Measurements from ENCODE around the gene IGF2R. TPM values are rescaled to one million over a fixed set of nuclear protein-coding genes. Genes with fewer than 3 reads are reported as not detected.

IGF2R gene
- polyA plus RNA-seq, 1 donor (not counting 4 experiments of a cell fraction or from before 2014, with no cell fraction given) = 40.9 TPM

DNA sequence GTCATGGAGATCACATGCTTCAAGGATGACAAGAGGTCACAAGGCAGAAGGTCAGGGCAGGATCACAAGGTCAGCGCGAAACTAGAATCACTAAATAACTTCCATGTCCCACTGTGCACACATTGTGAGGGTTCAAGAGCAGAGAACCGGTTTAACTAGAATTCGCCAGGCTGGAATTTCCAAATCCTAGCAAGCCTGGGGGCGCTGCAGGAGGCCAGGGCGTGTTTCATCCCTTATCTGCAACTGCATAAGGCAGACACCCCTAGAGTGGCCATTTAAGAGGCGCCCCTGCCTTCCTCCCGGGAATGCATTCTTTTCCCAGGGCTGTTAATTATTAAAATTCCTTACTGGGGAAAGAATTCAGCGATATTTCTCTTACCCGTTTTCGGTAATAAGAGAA, 112.5 kb downstream of the IGF2R start:
- no peaks in the 10 kb centered on the region for H4K20me1 ChIP-seq (ENCODE audit: control insufficient read depth, extremely low read depth, insufficient read depth, low read length)
- no peaks in the 10 kb centered on the region for H3K79me2 ChIP-seq (ENCODE audit: control insufficient read depth, insufficient read depth, low read length)
- no peak overlapping the region for H3K9ac ChIP-seq (ENCODE audit: control insufficient read depth, extremely low read depth, insufficient read depth, low read length)
- DNase-seq (ENCODE audit: low read depth, low spot score) (no peak), FAIRE-seq (no peak)
- H3K27me3 ChIP-seq (ENCODE audit: control insufficient read depth, extremely low read depth, insufficient read depth, low read length) = no peaks in the 10 kb centered on the region
- peaks cover 49 to 55% of the 10 kb centered on the region in 2 experiments for H3K36me3 ChIP-seq (ENCODE audit: control insufficient read depth in 2 of 2, extremely low read depth in 1 of 2, insufficient read depth in 2 of 2, low read length in 2 of 2)
- H3K9me1 ChIP-seq (ENCODE audit: control insufficient read depth, extremely low read depth, insufficient read depth, low read length) = no peaks in the 10 kb centered on the region
- no peak for TF ChIP-seq EZH2 (IDR thresholded peaks at IDR 0.05; ENCODE audit: low read length)
- TF ChIP-seq, protein P1, sequence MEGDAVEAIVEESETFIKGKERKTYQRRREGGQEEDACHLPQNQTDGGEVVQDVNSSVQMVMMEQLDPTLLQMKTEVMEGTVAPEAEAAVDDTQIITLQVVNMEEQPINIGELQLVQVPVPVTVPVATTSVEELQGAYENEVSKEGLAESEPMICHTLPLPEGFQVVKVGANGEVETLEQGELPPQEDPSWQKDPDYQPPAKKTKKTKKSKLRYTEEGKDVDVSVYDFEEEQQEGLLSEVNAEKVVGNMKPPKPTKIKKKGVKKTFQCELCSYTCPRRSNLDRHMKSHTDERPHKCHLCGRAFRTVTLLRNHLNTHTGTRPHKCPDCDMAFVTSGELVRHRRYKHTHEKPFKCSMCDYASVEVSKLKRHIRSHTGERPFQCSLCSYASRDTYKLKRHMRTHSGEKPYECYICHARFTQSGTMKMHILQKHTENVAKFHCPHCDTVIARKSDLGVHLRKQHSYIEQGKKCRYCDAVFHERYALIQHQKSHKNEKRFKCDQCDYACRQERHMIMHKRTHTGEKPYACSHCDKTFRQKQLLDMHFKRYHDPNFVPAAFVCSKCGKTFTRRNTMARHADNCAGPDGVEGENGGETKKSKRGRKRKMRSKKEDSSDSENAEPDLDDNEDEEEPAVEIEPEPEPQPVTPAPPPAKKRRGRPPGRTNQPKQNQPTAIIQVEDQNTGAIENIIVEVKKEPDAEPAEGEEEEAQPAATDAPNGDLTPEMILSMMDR (optimal IDR thresholded peaks at IDR 0.05 in 1 of 3, IDR thresholded peaks at IDR 0.05 in 1 of 3, conservative IDR thresholded peaks at IDR 0.05 in 1 of 3; ENCODE audit: extremely low read depth in 1 of 3, insufficient read depth in 2 of 3, low read length in 3 of 3) = no peak
- no peaks in the 10 kb centered on the region for H3K4me1 ChIP-seq (ENCODE audit: control insufficient read depth, extremely low read depth, insufficient read depth, low read length)
- no peaks in the 10 kb centered on the region for H3K9me3 ChIP-seq (ENCODE audit: control insufficient read depth, low read depth, low read length)
- dilution Hi-C loops (cut with MboI; ENCODE audit: extremely low pct_ligation_motif_present, low sequenced_read_pairs) = no loop called here
- no peak overlapping the region for H3K27ac ChIP-seq (ENCODE audit: control insufficient read depth, insufficient read depth, low read length)
- H2AFZ ChIP-seq (ENCODE audit: control insufficient read depth, low read length) = no peak overlapping the region
- H3K4me2 ChIP-seq (ENCODE audit: control insufficient read depth, extremely low read depth, insufficient read depth, low read depth, low read length) = no peak overlapping the region
- H3K4me3 ChIP-seq (ENCODE audit: control insufficient read depth in 2 of 3, extremely low read depth in 1 of 3, insufficient read depth in 2 of 3, low read depth in 1 of 3, low read length in 3 of 3) = no peak overlapping the region

DNA sequence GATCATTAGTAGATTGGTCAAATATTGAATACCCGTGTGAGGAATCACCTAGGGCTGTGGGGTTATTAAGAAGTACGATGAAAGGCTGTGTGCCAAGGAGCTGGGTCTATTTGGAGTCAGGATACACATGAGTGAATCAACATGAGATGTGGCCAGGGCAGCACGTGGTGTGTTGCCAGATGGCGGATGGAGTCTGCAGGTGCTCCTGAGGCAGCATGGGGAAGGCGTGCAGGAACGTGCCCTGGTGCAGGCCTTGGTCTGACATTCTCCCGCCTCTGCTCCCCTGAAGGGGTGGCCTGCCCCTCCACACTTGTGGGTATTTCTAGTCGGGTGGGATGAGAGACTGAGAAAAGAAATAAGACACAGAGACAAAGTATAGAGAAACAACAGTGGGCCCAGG, 113.7 kb downstream of the IGF2R start:
- H3K4me3 ChIP-seq (ENCODE audit: control insufficient read depth in 2 of 3, extremely low read depth in 1 of 3, insufficient read depth in 2 of 3, low read depth in 1 of 3, low read length in 3 of 3) = no peak overlapping the region
- H4K20me1 ChIP-seq (ENCODE audit: control insufficient read depth, extremely low read depth, insufficient read depth, low read length) = no peaks in the 10 kb centered on the region
- peaks cover 48 to 55% of the 10 kb centered on the region in 2 experiments for H3K36me3 ChIP-seq (ENCODE audit: control insufficient read depth in 2 of 2, extremely low read depth in 1 of 2, insufficient read depth in 2 of 2, low read length in 2 of 2)
- FAIRE-seq = no peak
- H3K79me2 ChIP-seq (ENCODE audit: control insufficient read depth, insufficient read depth, low read length) = no peaks in the 10 kb centered on the region
- no peaks in the 10 kb centered on the region for H3K9me3 ChIP-seq (ENCODE audit: control insufficient read depth, low read depth, low read length)
- no peaks in the 10 kb centered on the region for H3K4me1 ChIP-seq (ENCODE audit: control insufficient read depth, extremely low read depth, insufficient read depth, low read length)
- no peaks in the 10 kb centered on the region for H3K27me3 ChIP-seq (ENCODE audit: control insufficient read depth, extremely low read depth, insufficient read depth, low read length)
- H2AFZ ChIP-seq (ENCODE audit: control insufficient read depth, low read length) = no peak overlapping the region
- TF ChIP-seq EZH2 (IDR thresholded peaks at IDR 0.05; ENCODE audit: low read length) = no peak
- TF ChIP-seq, protein P1 (optimal IDR thresholded peaks at IDR 0.05 in 1 of 3, IDR thresholded peaks at IDR 0.05 in 1 of 3, conservative IDR thresholded peaks at IDR 0.05 in 1 of 3; ENCODE audit: extremely low read depth in 1 of 3, insufficient read depth in 2 of 3, low read length in 3 of 3) = no peak
- H3K27ac ChIP-seq (ENCODE audit: control insufficient read depth, insufficient read depth, low read length) = no peak overlapping the region
- DNase-seq (ENCODE audit: low read depth, low spot score) = no peak
- H3K9me1 ChIP-seq (ENCODE audit: control insufficient read depth, extremely low read depth, insufficient read depth, low read length) = no peaks in the 10 kb centered on the region
- no peak overlapping the region for H3K4me2 ChIP-seq (ENCODE audit: control insufficient read depth, extremely low read depth, insufficient read depth, low read depth, low read length)
- no peak overlapping the region for H3K9ac ChIP-seq (ENCODE audit: control insufficient read depth, extremely low read depth, insufficient read depth, low read length)
- dilution Hi-C loops (cut with MboI; ENCODE audit: extremely low pct_ligation_motif_present, low sequenced_read_pairs) = no loop called here

Data from keratinocyte (primary cell).